Measurements from ENCODE around the gene NINJ2.
A peak's percentile ranks its signal among the peaks of the same experiment; 100 is the strongest.

Gene NINJ2

DNA sequence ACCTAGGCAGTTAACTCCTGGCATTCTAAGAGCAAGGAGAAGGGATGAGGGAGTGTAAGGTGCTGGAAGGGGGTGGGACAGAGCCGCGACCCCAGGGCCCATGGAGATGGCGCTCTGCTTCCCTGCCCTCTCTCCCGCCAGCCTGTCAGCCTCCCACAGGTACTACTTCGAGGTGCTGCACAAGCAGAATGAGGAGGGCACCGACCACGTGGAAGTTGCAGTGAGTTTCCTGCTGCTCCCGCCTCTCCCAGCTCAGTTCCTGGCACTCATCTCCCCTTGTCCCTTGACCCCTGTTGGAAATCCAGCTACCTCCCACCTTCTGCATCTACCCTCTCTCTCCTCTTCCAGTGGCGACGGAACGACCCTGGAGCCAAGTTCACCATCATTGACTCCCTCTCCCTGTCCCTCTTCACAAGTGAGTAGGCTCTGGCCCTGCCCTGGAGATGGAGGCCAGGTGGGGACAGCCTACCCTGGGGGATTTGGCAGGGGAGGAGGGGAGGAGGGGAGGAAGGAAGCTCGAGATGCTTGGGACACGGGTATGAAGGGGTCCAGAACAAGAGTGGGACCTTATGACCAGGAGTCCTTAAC, 115.3 kb downstream of the NINJ2 start:
- Histone ChIP-seq H3K9ac (peak overlapping the region in 1 of 11 experiments; percentile 19; a peak in 2 of 22 replicates), H3K4me1 (peaks cover 31 to 58% (median 47%) of the 10 kb centered on the region in 10 experiments), H3K36me3 (no peaks in the 10 kb centered on the region), H3K4me3 (no peak overlapping the region), H3K4me2 (peak overlapping the region in 8 of 11 experiments; percentile 50 to 82 (median 65); a peak in 13 of 22 replicates), H4K20me1 (no peaks in the 10 kb centered on the region; a peak in 1 of 22 replicates), H3K27ac (no peak overlapping the region), H3K27me3 (0 out of 22 replicates have a peak, but pooled peaks cover 0 to 3% (median 0%) of the 10 kb centered on the region in 11 experiments), H3K9me3 (replicated peaks in 1 of 11) (no peaks in the 10 kb centered on the region)
- no peak for TF ChIP-seq Cebpa-rat (IDR thresholded peaks at IDR 0.05)

DNA sequence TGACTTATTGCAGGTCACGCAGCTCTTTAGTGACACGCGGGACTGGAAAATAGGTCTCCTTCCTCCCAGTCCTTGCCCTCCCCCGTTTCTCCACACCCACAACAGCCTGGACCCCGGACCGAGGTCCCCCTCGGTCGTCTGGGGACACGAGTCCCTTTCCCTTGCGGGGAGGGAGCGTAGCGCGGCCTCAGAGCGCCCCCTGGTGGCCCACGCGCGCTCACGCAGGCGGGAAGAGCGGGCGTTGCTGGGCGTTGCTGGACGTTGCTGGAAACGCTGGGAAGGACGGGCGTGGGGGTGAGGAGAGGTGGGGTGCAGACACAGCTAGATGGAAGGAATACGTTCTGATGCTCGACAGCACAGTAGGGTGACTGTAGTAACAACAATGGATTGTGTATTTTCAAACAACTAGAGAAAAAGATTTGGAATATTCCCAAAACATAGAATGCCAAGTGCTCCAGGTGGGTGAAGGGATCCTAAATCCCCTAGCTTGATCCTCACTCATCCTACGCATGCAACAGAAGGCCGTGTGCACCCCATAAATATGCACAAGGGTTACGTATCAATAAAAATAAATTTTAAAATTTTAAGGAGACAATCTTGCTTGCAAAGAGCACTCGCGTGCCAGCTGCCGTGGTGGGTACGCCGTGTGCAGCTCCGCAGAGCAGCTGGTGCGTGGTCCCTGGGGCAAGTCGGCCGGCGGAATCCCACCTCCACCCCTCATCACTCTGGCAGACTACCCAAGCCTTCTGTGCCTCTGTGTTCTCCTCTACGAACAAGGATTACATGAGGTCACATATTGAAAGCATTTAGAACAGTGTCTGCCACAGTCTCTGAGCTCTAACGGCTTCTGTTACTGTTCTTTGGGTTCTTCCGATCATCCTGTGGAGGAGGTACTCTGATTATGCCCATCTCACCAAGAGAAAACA, 116.1 kb downstream of the NINJ2 start:
- Histone ChIP-seq H3K4me3 (no peak overlapping the region), H3K9me3 (replicated peaks in 1 of 11) (no peaks in the 10 kb centered on the region), H3K27ac (no peak overlapping the region), H3K27me3 (0 out of 22 replicates have a peak, but pooled peaks cover 0 to 3% (median 0%) of the 10 kb centered on the region in 11 experiments), H3K4me2 (peak overlapping the region; percentile 41 to 95 (median 67)), H3K9ac (peak overlapping the region in 3 of 11 experiments; percentile 0 to 15 (median 7); a peak in 1 of 22 replicates), H3K36me3 (no peaks in the 10 kb centered on the region), H3K4me1 (peaks cover 29 to 58% (median 40%) of the 10 kb centered on the region in 10 experiments), H4K20me1 (no peaks in the 10 kb centered on the region; a peak in 1 of 22 replicates)
- TF ChIP-seq Cebpa-rat (IDR thresholded peaks at IDR 0.05), result no peak

DNA sequence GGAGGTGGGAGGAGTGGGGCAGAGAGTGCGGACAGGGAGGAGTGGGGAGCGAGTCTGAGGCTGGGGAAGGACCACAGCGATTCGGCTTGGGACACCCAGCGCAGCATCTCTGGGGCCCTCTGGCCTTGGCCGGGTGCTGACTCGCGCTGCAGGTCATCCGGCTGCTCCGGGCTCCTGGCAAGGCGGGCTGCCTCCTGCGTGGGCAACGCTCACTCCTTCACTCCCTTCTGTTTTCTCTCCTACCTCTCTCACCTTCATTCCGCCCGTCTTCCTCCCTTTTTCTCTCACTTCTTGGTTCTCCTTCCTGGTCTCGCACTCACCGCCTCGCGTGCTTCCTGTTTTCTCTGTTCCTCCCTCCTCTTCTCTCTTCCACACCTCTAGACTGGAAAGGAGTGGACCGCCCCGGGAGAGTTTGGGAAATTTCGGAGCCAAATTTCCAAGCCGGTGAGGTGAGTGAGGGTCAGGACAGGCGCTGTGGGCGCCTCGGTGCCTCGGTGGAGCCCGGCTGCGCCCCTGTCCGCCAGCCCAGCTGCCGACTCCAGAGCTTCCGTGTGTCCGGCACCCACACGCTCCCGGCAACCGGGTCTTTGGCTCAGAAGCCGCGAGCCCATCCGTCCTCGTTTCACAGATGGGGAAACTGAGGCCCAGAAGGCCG, 116.9 kb downstream of the NINJ2 start:
- H3K27me3 ChIP-seq, result 0 out of 22 replicates have a peak, but pooled peaks cover 0 to 3% (median 0%) of the 10 kb centered on the region in 11 experiments
- H3K27ac ChIP-seq, result no peak overlapping the region
- no peaks in the 10 kb centered on the region; a peak in 1 of 22 replicates for H4K20me1 ChIP-seq
- peak overlapping the region; percentile 41 to 95 (median 67); a peak in 21 of 22 replicates for H3K4me2 ChIP-seq
- no peak overlapping the region for H3K9ac ChIP-seq
- peaks cover 26 to 54% (median 35%) of the 10 kb centered on the region in 10 experiments for H3K4me1 ChIP-seq
- no peaks in the 10 kb centered on the region for H3K9me3 ChIP-seq (replicated peaks in 1 of 11)
- TF ChIP-seq Cebpa-rat (IDR thresholded peaks at IDR 0.05), result no peak
- H3K36me3 ChIP-seq, result no peaks in the 10 kb centered on the region
- H3K4me3 ChIP-seq, result no peak overlapping the region

DNA sequence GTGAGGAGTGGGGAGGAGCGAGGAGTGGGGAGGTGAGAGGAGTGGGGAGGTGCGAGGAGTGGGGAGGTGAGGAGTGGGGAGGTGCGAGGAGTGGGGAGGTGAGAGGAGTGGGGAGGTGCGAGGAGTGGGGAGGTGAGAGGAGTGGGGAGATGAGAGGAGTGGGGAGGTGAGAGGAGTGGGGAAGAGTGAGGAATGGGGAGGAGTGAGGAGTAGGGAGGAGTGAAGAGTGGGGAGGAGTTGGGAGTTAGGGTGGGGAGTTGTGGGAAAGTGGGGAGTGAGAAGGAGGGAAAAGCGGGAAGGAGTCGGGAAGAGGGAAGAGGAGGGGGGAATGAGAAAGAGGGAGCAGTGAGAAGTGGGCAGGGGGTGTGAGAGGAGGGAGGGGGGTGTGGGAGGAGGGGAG, 117.4 kb downstream of the NINJ2 start:
- H3K9ac ChIP-seq, result no peak overlapping the region
- H3K4me2 ChIP-seq, result no peak overlapping the region
- no peaks in the 10 kb centered on the region for H3K9me3 ChIP-seq (replicated peaks in 1 of 11)
- 0 out of 22 replicates have a peak, but pooled peaks cover 0 to 3% (median 0%) of the 10 kb centered on the region in 11 experiments for H3K27me3 ChIP-seq
- H3K4me3 ChIP-seq, result no peak overlapping the region
- peaks cover 26 to 48% (median 35%) of the 10 kb centered on the region in 10 experiments for H3K4me1 ChIP-seq
- no peaks in the 10 kb centered on the region; a peak in 1 of 22 replicates for H4K20me1 ChIP-seq
- no peak for TF ChIP-seq Cebpa-rat (IDR thresholded peaks at IDR 0.05)
- no peaks in the 10 kb centered on the region for H3K36me3 ChIP-seq
- no peak overlapping the region for H3K27ac ChIP-seq

DNA sequence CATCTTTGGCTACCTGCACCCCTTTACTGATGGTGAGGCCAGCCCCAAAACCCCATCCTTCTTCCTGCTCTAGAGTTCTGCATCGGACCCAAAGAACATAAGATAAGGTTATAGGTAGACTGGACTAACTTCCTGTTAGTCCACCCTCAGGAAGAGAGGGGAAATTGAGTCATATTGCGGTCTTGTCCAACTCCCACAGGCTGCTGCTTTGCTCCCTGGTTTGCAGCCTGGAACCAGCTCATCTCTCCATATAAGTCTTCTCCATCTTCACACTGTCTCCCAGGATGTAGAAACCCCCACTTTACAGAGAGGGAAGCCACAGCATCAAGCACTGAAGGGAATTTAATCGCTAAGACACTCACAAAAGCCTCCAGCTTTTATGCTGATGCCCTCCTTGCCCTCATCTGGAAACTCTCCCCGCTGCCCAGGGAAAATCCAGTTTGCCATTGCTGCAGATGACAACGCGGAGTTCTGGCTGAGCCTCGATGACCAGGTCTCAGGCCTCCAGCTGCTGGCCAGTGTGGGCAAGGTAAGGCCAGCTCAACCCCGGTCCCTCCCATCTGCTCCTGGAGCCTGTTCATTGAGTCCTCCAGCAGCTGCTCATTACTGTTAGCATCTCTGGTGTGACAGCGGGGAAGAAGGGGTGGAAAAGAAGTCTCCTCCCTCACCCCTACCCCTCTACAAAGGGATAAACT, 118.2 kb downstream of the NINJ2 start:
- Histone ChIP-seq H3K4me1 (peaks cover 26 to 47% (median 35%) of the 10 kb centered on the region in 10 experiments), H3K27ac (peak overlapping the region in 3 of 11 experiments; percentile 11 to 47 (median 17); a peak in 2 of 22 replicates), H3K4me3 (peak overlapping the region in 1 of 10 experiments; percentile 5; a peak in 2 of 20 replicates), H4K20me1 (no peaks in the 10 kb centered on the region; a peak in 1 of 22 replicates), H3K9me3 (replicated peaks in 1 of 11) (no peaks in the 10 kb centered on the region), H3K36me3 (no peaks in the 10 kb centered on the region), H3K27me3 (0 out of 22 replicates have a peak, but pooled peaks cover 0 to 3% (median 0%) of the 10 kb centered on the region in 11 experiments), H3K4me2 (peak overlapping the region; percentile 4 to 81 (median 60); a peak in 20 of 22 replicates), H3K9ac (peak overlapping the region in 1 of 11 experiments; percentile 48; a peak in 1 of 22 replicates)
- no peak for TF ChIP-seq Cebpa-rat (IDR thresholded peaks at IDR 0.05)

DNA sequence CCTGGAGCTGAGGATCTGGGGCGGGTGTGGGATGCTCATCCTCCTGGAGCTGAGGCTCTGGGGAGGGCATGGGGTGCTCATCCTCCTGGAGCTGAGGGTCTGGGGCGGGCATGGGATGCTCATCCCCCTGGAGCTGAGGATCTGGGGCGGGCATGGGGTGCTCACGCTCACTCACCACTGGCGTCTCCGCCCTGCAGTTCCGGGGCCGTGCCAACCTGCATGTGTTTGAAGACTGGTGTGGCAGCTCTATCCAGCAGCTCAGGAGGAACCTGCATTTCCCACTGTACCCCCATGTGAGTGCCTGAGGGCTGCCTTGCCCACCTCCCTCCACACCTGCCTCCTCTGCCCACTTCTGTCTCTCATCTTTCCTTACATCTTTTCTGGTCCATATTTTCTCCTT, 119.1 kb downstream of the NINJ2 start:
- Histone ChIP-seq H3K4me3 (no peak overlapping the region), H3K9ac (no peak overlapping the region), H4K20me1 (no peaks in the 10 kb centered on the region; a peak in 1 of 22 replicates), H3K4me2 (peak overlapping the region in 10 of 11 experiments; percentile 4 to 81 (median 64); a peak in 15 of 22 replicates), H3K27ac (no peak overlapping the region), H3K36me3 (no peaks in the 10 kb centered on the region), H3K9me3 (replicated peaks in 1 of 11) (no peaks in the 10 kb centered on the region), H3K27me3 (0 out of 22 replicates have a peak, but pooled peaks cover 0 to 3% (median 0%) of the 10 kb centered on the region in 11 experiments), H3K4me1 (peaks cover 31 to 56% (median 42%) of the 10 kb centered on the region in 10 experiments)
- no peak for TF ChIP-seq Cebpa-rat (IDR thresholded peaks at IDR 0.05)

DNA sequence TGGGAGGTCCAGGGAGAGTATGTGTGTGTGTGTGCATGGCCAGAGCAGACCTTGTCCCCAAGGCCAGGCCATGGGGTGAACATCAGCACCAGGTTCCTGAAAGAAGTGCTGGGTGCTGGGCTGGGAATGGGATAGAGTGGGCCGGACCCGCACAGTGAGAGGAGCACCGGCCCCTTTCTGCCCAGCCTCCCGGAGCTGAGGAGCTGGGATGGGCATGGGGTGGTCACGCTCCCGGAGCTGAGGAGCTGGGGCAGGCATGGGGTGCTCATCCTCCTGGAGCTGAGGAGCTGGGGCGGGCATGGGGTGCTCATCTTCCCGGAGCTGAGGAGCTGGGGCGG, 120.2 kb downstream of the NINJ2 start:
- Histone ChIP-seq H3K4me2 (no peak overlapping the region), H3K4me3 (no peak overlapping the region), H3K27me3 (0 out of 22 replicates have a peak, but pooled peaks cover 0 to 3% (median 0%) of the 10 kb centered on the region in 11 experiments), H3K27ac (no peak overlapping the region), H3K4me1 (peaks cover 39 to 67% (median 51%) of the 10 kb centered on the region in 10 experiments), H4K20me1 (peaks cover 0 to 4% (median 0%) of the 10 kb centered on the region in 11 experiments; a peak in 2 of 22 replicates), H3K9me3 (replicated peaks in 1 of 11) (no peaks in the 10 kb centered on the region), H3K9ac (no peak overlapping the region), H3K36me3 (no peaks in the 10 kb centered on the region)
- TF ChIP-seq Cebpa-rat (IDR thresholded peaks at IDR 0.05), result no peak

Measured in BLaER1 treated with 17β-estradiol and CSF1 and Interleukin-3, amounts not matched to agents 10 nM and 100 nM (cell line).